GM12878 (cell line): ENCODE data around the gene CYB5B. TPM values are rescaled to one million over a fixed set of nuclear protein-coding genes. Genes with fewer than 3 reads are reported as not detected.

Experiments used
- ATAC-seq: fragments of 200-7000 bp; cut with Tn5 transposase; 3 replicates; pipeline ENCODE4 v1.9.1; 2020; ENCODE audit warnings: mild to moderate bottlenecking, moderate library complexity
- BruUV-seq: library from RNA; stranded (reverse); fragments of 400-500 nt; replicated peaks from 2 replicates; lab custom pipeline; 2021; lab: Mats Ljungman, UMichigan
- CTCF ChIA-PET: fragments of 300-600 bp; sonication (Branson Sonifier 250); formaldehyde crosslinking; extraction: SDS; loops from one replicate; lab custom pipeline; 2021; ENCODE audit warnings: inconsistent platforms; lab: Yijun Ruan, JAX
- POLR2A ChIA-PET: fragments of 350-600 bp; formaldehyde crosslinking; extraction: SDS; loops from one replicate; lab custom pipeline; 2021; ENCODE audit warnings: inconsistent platforms; lab: Charles Lee
- RAD21 ChIA-PET: fragments of 300-600 bp; sonication (Branson Sonifier 250); formaldehyde crosslinking; loops from one replicate; lab custom pipeline; 2023; ENCODE audit warnings: antibody characterized with exemption; ENCODE audit not compliant: unreplicated experiment; lab: Charles Lee
- SMC1A ChIA-PET: fragments of 300-600 bp; sonication (Branson Sonifier 250); formaldehyde crosslinking; loops from one replicate; lab custom pipeline; 2023; ENCODE audit not compliant: unreplicated experiment, uncharacterized antibody; lab: Charles Lee
- DNase-seq: peaks from one replicate; pipeline ENCODE4 v3.0.0-alpha.2; 2011; ENCODE audit warnings: low read depth, low spot score
- FAIRE-seq: peaks from 3 replicates; lab custom pipeline; 2011; peaks lifted over from hg19 to GRCh38; lab: Jason Lieb, UNC
- H2AFZ ChIP-seq: 2 replicates; pipeline ENCODE4 v1.6.0; 2011; ENCODE audit warnings: low read depth, low read length, control low read depth; ENCODE audit not compliant: control insufficient read depth
- H3K27ac ChIP-seq: 2 replicates; pipeline ENCODE4 v1.5.1; 2011; ENCODE audit warnings: control low read depth; ENCODE audit not compliant: control insufficient read depth, insufficient read depth
- H3K27me3 ChIP-seq, 2 experiments: replicated peaks in 1 of 2; 2 replicates each; pipeline versions ENCODE4 v1.6.0 to v1.6.1; 2011; ENCODE audit warnings: low read length in 1 of 2; ENCODE audit not compliant: control insufficient read depth in 2 of 2, insufficient read depth in 2 of 2
- H3K36me3 ChIP-seq, 2 experiments: 2 replicates each; pipeline ENCODE4 v1.5.1; 2011; ENCODE audit warnings: low read length in 1 of 2; ENCODE audit not compliant: control insufficient read depth in 2 of 2, insufficient read depth in 2 of 2
- H3K4me1 ChIP-seq: 2 replicates; pipeline ENCODE4 v1.6.1; 2011; ENCODE audit warnings: mild to moderate bottlenecking, low read length, moderate library complexity, mixed read lengths; ENCODE audit not compliant: control insufficient read depth, insufficient read depth
- H3K4me2 ChIP-seq: 2 replicates; pipeline ENCODE4 v1.6.0; 2011; ENCODE audit warnings: control low read depth; ENCODE audit not compliant: control insufficient read depth, insufficient read depth
- H3K4me3 ChIP-seq: fragments of 200-600 bp; sonication (generic); 2 replicates; pipeline ENCODE4 v1.5.1; 2016
- H3K79me2 ChIP-seq: 2 replicates; pipeline ENCODE4 v1.6.0; 2011; ENCODE audit warnings: low read length; ENCODE audit not compliant: control insufficient read depth, insufficient read depth
- H3K9ac ChIP-seq: 2 replicates; pipeline ENCODE4 v1.8.0; 2011; ENCODE audit warnings: low read length, control low read depth, mixed read lengths; ENCODE audit not compliant: control insufficient read depth, insufficient read depth
- H3K9me3 ChIP-seq: replicated peaks from 3 replicates; pipeline ENCODE4 v1.5.1; 2011; ENCODE audit warnings: mild to moderate bottlenecking, low read length; ENCODE audit not compliant: control insufficient read depth, insufficient read depth
- H4K20me1 ChIP-seq: 2 replicates; pipeline ENCODE4 v1.6.0; 2011; ENCODE audit not compliant: control insufficient read depth, insufficient read depth
- BHLHE40 ChIP-seq, 2 experiments: fragments of 450-650 bp in 1 of 2; IDR thresholded peaks; 2 replicates each; pipeline ENCODE4 v1.6.1; 2011 to 2017; ENCODE audit warnings: low read depth in 2 of 2, borderline replicate concordance in 1 of 2, improper control_type of control experiment in 1 of 2, low read length in 1 of 2, mild to moderate bottlenecking in 1 of 2
- CREB1 ChIP-seq: IDR thresholded peaks from 2 replicates; pipeline ENCODE4 v1.6.1; 2012; ENCODE audit warnings: low read depth, mild to moderate bottlenecking, inconsistent platforms
- CREM ChIP-seq: IDR thresholded peaks from 2 replicates; pipeline ENCODE4 v1.6.1; 2014; ENCODE audit warnings: antibody characterized with exemption, low read depth
- EGR1 ChIP-seq, 2 experiments: IDR thresholded peaks; 1 replicate in 1 of 2; 2 replicates in 1 of 2; pipeline ENCODE4 v1.6.1; 2011 to 2012; ENCODE audit warnings: low read depth in 2 of 2, low read length in 2 of 2, borderline replicate concordance in 1 of 2, mild to moderate bottlenecking in 1 of 2, moderate library complexity in 1 of 2
- IRF3 ChIP-seq: fragments of 450-650 bp; IDR thresholded peaks from 2 replicates; pipeline ENCODE4 v1.6.1; 2014; ENCODE audit warnings: mild to moderate bottlenecking
- JUNB ChIP-seq: IDR thresholded peaks from 2 replicates; pipeline ENCODE4 v1.6.1; 2016; ENCODE audit warnings: antibody characterized with exemption, mild to moderate bottlenecking
- KAT2A ChIP-seq: conservative IDR thresholded peaks from 2 replicates; pipeline ENCODE4 v1.6.1; 2011; ENCODE audit warnings: low read depth, low read length; ENCODE audit not compliant: control insufficient read depth
- MAX ChIP-seq: IDR thresholded peaks from 2 replicates; pipeline ENCODE4 v1.6.1; 2012; ENCODE audit warnings: low read depth, low read length, improper control_type of control experiment
- SPI1 ChIP-seq: IDR thresholded peaks from 2 replicates; pipeline ENCODE4 v1.6.1; 2011; ENCODE audit warnings: low read depth, mild to moderate bottlenecking, low read length, moderate library complexity, borderline replicate concordance; ENCODE audit not compliant: insufficient read depth
- ZNF384 ChIP-seq: IDR thresholded peaks from 2 replicates; pipeline ENCODE4 v1.6.1; 2012; ENCODE audit warnings: low read depth, mild to moderate bottlenecking, low read length, improper control_type of control experiment, borderline replicate concordance
- WGBS: methylation state at CpG from one replicate; pipeline ENCODE4 v1.1.6; 2016; ENCODE audit warnings: low lambda C conversion rate; ENCODE audit not compliant: insufficient replicate concordance, insufficient coverage; ENCODE audit errors: missing lambda C conversion rate; 5-methylcytosine and 5-hydroxymethylcytosine counted together
- in situ Hi-C: fragments of 300-500 bp; cut with MboI; formaldehyde crosslinking; loops from 9 replicates; pipeline ENCODE4 v1.14.3; 2018; ENCODE audit warnings: mixed read lengths
- intact Hi-C: fragments of 100-400 bp; cut with micrococcal nuclease; formaldehyde crosslinking; loops from one replicate; pipeline ENCODE4 v1.14.2; 2022; ENCODE audit not compliant: unreplicated experiment
- polyA plus RNA-seq, 11 experiments: library from polyadenylated mRNA; depleted of rRNA in 4 of 11; unstranded in 6 of 11; stranded (reverse) in 5 of 11; fragments of >200 nt; fragmentation: Nextera tagmentation in 4 of 11; fragmentation: Illumina TruSeq in 1 of 11; extraction: Ambion mirVana in 4 of 11; extraction: Trizol in 1 of 11; gene quantifications; 1 replicate in 1 of 11; 2 replicates in 10 of 11; pipeline versions ENCODE4 v1.2.1 to v1.2.3, GENCODE V29; 2011 to 2016; ENCODE audit warnings: inconsistent platforms in 2 of 11, missing spikeins in 2 of 11, low read depth in 1 of 11
- total RNA-seq, 4 experiments: library from RNA; depleted of rRNA in 3 of 4; stranded (reverse); fragments of >200 nt in 3 of 4; fragmentation: Illumina TruSeq in 1 of 4; extraction: Trizol in 1 of 4; gene quantifications; 2 replicates each; pipeline versions ENCODE4 v1.2.1 to v1.2.3, GENCODE V29; 2013 to 2021

The CYB5B gene
- total and polyA plus RNA-seq, 10 of the 15 experiments (the other 5 are each of a cell fraction or from before 2014, with no cell fraction given) = 145 to 305 (median 179) TPM

DNA sequence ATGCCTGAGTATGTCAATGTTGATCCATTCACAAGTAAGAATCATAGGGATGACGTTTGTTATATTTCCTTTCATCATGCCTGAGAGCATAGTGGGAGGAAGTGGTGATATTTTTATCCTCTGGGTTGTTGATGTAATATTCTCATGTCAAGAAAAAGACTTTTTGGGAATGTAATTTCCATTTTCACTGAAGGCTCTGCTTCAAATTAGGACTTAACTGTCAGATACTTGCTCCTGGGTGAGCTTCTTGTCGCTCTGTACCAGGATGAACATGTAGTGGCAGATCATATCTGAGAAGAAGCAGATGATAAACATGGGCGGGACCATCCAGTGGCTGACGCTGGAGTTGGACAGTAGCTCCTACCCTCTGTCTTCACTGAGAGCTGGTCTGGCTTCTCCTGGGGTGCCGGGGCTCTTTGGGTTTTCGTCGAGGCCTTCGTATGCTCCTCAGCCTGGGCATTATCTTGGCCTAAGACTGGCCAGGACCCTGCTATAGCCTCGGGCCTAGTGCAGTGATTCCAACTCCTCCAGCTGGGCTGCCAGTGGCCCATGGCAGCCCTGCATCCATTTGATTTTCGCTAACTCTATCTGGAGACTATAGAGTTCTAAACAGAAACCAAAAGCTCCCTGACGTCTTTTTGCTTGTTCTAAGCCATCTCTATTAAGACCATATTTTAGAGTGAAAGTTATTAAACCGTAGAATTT, 19.7 kb downstream of the CYB5B start:
- intact Hi-C loops (no loop called here), in situ Hi-C loops (no loop called here)
- RAD21 ChIA-PET = interaction anchor here (0.8 to 1.7 kb wide), 10 partner anchors 12 to 170 kb away, joined by 3 to 6 read pairs (median 4); partner anchors contain the start of gene CYB5B
- DNase-seq (no peak), ATAC-seq (peak; percentile 84), FAIRE-seq (no peak)
- Histone ChIP-seq H3K9ac (peak overlapping the region; percentile 24), H2AFZ (no peak overlapping the region; the same call in 1 of the 2 replicates), H3K4me3 (peak overlapping the region; percentile 40), H3K9me3 (no peaks in the 10 kb centered on the region), H3K27me3 (no peaks in the 10 kb centered on the region), H4K20me1 (0 out of 2 replicates have a peak, but pooled peaks cover 3% of the 10 kb centered on the region), H3K36me3 (peaks cover 3 to 19% of the 10 kb centered on the region in 2 experiments; a peak in 3 of 4 replicates), H3K79me2 (peaks cover 77% of the 10 kb centered on the region), H3K27ac (peak overlapping the region; percentile 85), H3K4me1 (peaks cover 20% of the 10 kb centered on the region), H3K4me2 (peak overlapping the region; percentile 85)
- SMC1A ChIA-PET = interaction anchor here (1.3 to 2.0 kb wide), 6 partner anchors 9 to 120 kb away, joined by 3 to 7 read pairs (median 4); no protein-coding TSS in a partner anchor
- POLR2A ChIA-PET = interaction anchor here (0.5 to 1.4 kb wide), 5 partner anchors 15 to 126 kb away, joined by 3 to 7 read pairs (median 4); no protein-coding TSS in a partner anchor
- no TSS peak for BruUV-seq
- TF ChIP-seq MAX (no peak), CREM (peak; percentile 31; the same call in 1 of the 2 replicates), ZNF384 (no peak), EGR1 (IDR thresholded peaks at IDR 0.05; ENCODE audit: borderline replicate concordance in 1 of 2, low read depth in 2 of 2, low read length in 2 of 2) (no peak), JUNB (no peak), IRF3 (no peak), SPI1 (peak; percentile 31; the same call in 1 of the 2 replicates), CREB1 (peak; percentile 77), BHLHE40 (IDR thresholded peaks at IDR 0.05; ENCODE audit: borderline replicate concordance in 1 of 2, low read depth in 2 of 2, low read length in 1 of 2) (no peak), KAT2A (no peak)
- CTCF ChIA-PET = interaction anchor here (1.0 to 1.4 kb wide), 2 partner anchors 16 to 47 kb away, joined by 3 to 4 read pairs; no protein-coding TSS in a partner anchor
- WGBS = 53% methylated on average over 12 of the region's 12 CpGs
